K562 (cell line): ENCODE measurements around the gene DDX39A. TPM values are rescaled to one million over a fixed set of nuclear protein-coding genes. Genes with fewer than 3 reads are reported as not detected.

Source experiments
- BRD4 ChIP-seq: fragments of 200-600 bp; sonication (generic); IDR thresholded peaks from 2 replicates; pipeline ENCODE4 v1.6.1; 2017; ENCODE audit warnings: inconsistent platforms
- CBX1 ChIP-seq: sonication (generic); IDR thresholded peaks from 2 replicates; pipeline ENCODE4 v1.6.1; 2016; ENCODE audit warnings: antibody characterized with exemption, low read depth, mild to moderate bottlenecking
- CCNT2 ChIP-seq: IDR thresholded peaks from 2 replicates; pipeline ENCODE4 v1.6.1; 2011; ENCODE audit warnings: borderline replicate concordance, low read depth, mild to moderate bottlenecking, moderate library complexity, mixed read lengths, low read length; ENCODE audit not compliant: insufficient read length; ENCODE audit errors: extremely low read depth
- DNMT1 ChIP-seq: fragments of 450-650 bp; IDR thresholded peaks from 2 replicates; pipeline ENCODE4 v1.6.1; 2016; ENCODE audit warnings: antibody characterized with exemption, mild to moderate bottlenecking
- ETS1 ChIP-seq: conservative IDR thresholded peaks from 2 replicates; pipeline ENCODE4 v1.6.1; 2011; ENCODE audit warnings: low read depth, mild to moderate bottlenecking, low read length; ENCODE audit not compliant: control insufficient read depth
- GATAD2A ChIP-seq: fragments of 450-650 bp; IDR thresholded peaks from 2 replicates; pipeline ENCODE4 v1.6.1; 2017
- HNRNPK ChIP-seq: fragments of 200-400 bp; formaldehyde crosslinking; IDR thresholded peaks from one replicate; pipeline ENCODE4 v1.6.1; 2018; ENCODE audit warnings: mild to moderate bottlenecking, low read depth, low read length; ENCODE audit not compliant: poor library complexity, severe bottlenecking
- MAZ ChIP-seq, 2 experiments: fragments of 450-650 bp in 1 of 2; sonication (generic) in 1 of 2; formaldehyde crosslinking; IDR thresholded peaks in 1 of 2; conservative IDR thresholded peaks in 1 of 2; 2 replicates each; pipeline versions ENCODE4 v1.4.0 to v1.5.0; 2020; ENCODE audit warnings: mild to moderate bottlenecking in 1 of 2, missing genetic modification reagents in 1 of 2
- MEIS2 ChIP-seq: fragments of 450-650 bp; IDR thresholded peaks from 2 replicates; pipeline ENCODE4 v1.6.1; 2014; ENCODE audit warnings: mild to moderate bottlenecking; ENCODE audit not compliant: partially characterized antibody
- PCBP1 ChIP-seq: fragments of 200-400 bp; formaldehyde crosslinking; IDR thresholded peaks from 2 replicates; pipeline ENCODE4 v1.6.1; 2018; ENCODE audit warnings: mild to moderate bottlenecking, low read depth, low read length; ENCODE audit not compliant: poor library complexity, severe bottlenecking
- PCBP2 ChIP-seq: fragments of 200-400 bp; formaldehyde crosslinking; IDR thresholded peaks from 2 replicates; pipeline ENCODE4 v1.6.1; 2018; ENCODE audit warnings: low read length, low read depth, mild to moderate bottlenecking, moderate library complexity; ENCODE audit not compliant: poor library complexity, severe bottlenecking
- RB1 ChIP-seq: fragments of 450-650 bp; IDR thresholded peaks from 2 replicates; pipeline ENCODE4 v1.6.1; 2017; ENCODE audit warnings: low read depth, mild to moderate bottlenecking
- RBBP5 ChIP-seq: fragments of 200-600 bp; sonication (generic); IDR thresholded peaks from 2 replicates; pipeline ENCODE4 v1.6.1; 2012; ENCODE audit warnings: borderline replicate concordance, mild to moderate bottlenecking, low read length, control low read depth, inconsistent platforms; ENCODE audit not compliant: insufficient read depth, poor library complexity, severe bottlenecking
- RBM22 ChIP-seq: fragments of 200-400 bp; formaldehyde crosslinking; IDR thresholded peaks from 2 replicates; pipeline ENCODE4 v1.6.1; 2018; ENCODE audit warnings: low read length, low read depth; ENCODE audit not compliant: poor library complexity, severe bottlenecking
- SMC3 ChIP-seq: conservative IDR thresholded peaks from 2 replicates; pipeline ENCODE4 v1.6.1; 2011; ENCODE audit warnings: low read depth, low read length, improper control_type of control experiment; ENCODE audit not compliant: insufficient read depth
- TARDBP ChIP-seq: fragments of 450-650 bp; IDR thresholded peaks from 2 replicates; pipeline ENCODE4 v1.6.1; 2016
- YY1 ChIP-seq, 3 experiments: IDR thresholded peaks; 2 replicates each; pipeline ENCODE4 v1.6.1; 2011; ENCODE audit warnings: low read length in 2 of 3, mild to moderate bottlenecking in 2 of 3, moderate library complexity in 2 of 3, borderline replicate concordance in 1 of 3, control low read depth in 1 of 3, low read depth in 1 of 3; ENCODE audit not compliant: insufficient read depth in 3 of 3, insufficient replicate concordance in 2 of 3, control insufficient read depth in 1 of 3, insufficient read length in 1 of 3; ENCODE audit errors: extremely low read depth in 1 of 3
- ZFX ChIP-seq: sonication (generic); formaldehyde crosslinking; IDR thresholded peaks from 2 replicates; pipeline ENCODE4 v1.8.0; 2022; ENCODE audit warnings: mild to moderate bottlenecking, missing genetic modification reagents, moderate library complexity
- ZNF436 ChIP-seq: fragments of 250-450, 450-650 bp; sonication (Bioruptor Pico); formaldehyde crosslinking; IDR thresholded peaks from 2 replicates; pipeline ENCODE4 v1.7.0; 2020; ENCODE audit warnings: mild to moderate bottlenecking
- ZNF75A ChIP-seq: fragments of 450-650 bp; formaldehyde crosslinking; IDR thresholded peaks from 2 replicates; pipeline ENCODE4 v1.4.0; 2020; ENCODE audit warnings: mild to moderate bottlenecking
- ZNF766 ChIP-seq: fragments of 200-800 bp; sonication (Bioruptor generic); conservative IDR thresholded peaks from 2 replicates; pipeline ENCODE4 v1.6.1; 2016; ENCODE audit warnings: missing genetic modification characterization, missing compliant biosample characterization
- ZNF778 ChIP-seq: fragments of 450-650 bp; formaldehyde crosslinking; IDR thresholded peaks from 2 replicates; pipeline ENCODE4 v1.4.0; 2020; ENCODE audit warnings: mild to moderate bottlenecking, moderate library complexity
- polyA plus RNA-seq, 8 experiments: library from polyadenylated mRNA; depleted of rRNA in 4 of 8; stranded (reverse) in 5 of 8; unstranded in 3 of 8; fragments of >200 nt; fragmentation: Nextera tagmentation in 2 of 8; fragmentation: Illumina TruSeq in 1 of 8; extraction: Ambion mirVana in 2 of 8; extraction: Trizol in 1 of 8; gene quantifications; 2 replicates each; pipeline versions ENCODE4 v1.2.1 to v1.2.3, GENCODE V29; 2011 to 2014; ENCODE audit warnings: inconsistent platforms in 1 of 8, missing spikeins in 1 of 8
- total RNA-seq, 7 experiments: library from RNA; depleted of rRNA in 6 of 7; stranded (reverse); fragments of >200 nt in 6 of 7; fragmentation: Illumina TruSeq in 2 of 7; extraction: Trizol in 2 of 7; gene quantifications; 2 replicates each; pipeline versions ENCODE4 v1.2.1 to v1.2.3, GENCODE V29; 2011 to 2021; ENCODE audit warnings: low replicate concordance in 1 of 7
- TF ChIP-seq, protein P1 (sequence below), 2 experiments: IDR thresholded peaks; 2 replicates each; pipeline ENCODE4 v1.6.1; 2011; ENCODE audit warnings: borderline replicate concordance in 1 of 2, control low read depth in 1 of 2, low read depth in 1 of 2, low read length in 1 of 2, mild to moderate bottlenecking in 1 of 2, mixed read lengths in 1 of 2, moderate library complexity in 1 of 2; ENCODE audit not compliant: insufficient read depth in 1 of 2, insufficient read length in 1 of 2, poor library complexity in 1 of 2, severe bottlenecking in 1 of 2; ENCODE audit errors: extremely low read depth in 1 of 2
- TF ChIP-seq, protein P2 (sequence below): fragments of 250-450 bp; sonication (Bioruptor Pico); IDR thresholded peaks from 2 replicates; pipeline ENCODE4 v1.8.0; 2021; ENCODE audit warnings: moderate library complexity, mild to moderate bottlenecking, inconsistent platforms
- TF ChIP-seq, protein P3 (sequence below): fragments of 450-650 bp; formaldehyde crosslinking; IDR thresholded peaks from 2 replicates; pipeline ENCODE4 v1.4.0; 2022; ENCODE audit warnings: missing genetic modification characterization

DDX39A gene
- total and polyA plus RNA-seq, 9 of the 15 experiments (the other 6 are each of a cell fraction or from before 2014, with no cell fraction given): 90.3 to 250 (median 188) TPM

- TF ChIP-seq ZNF436 (CRISPR knock-in tag) (no peak), CBX1 (0 out of 2 replicates have a peak, but pooled peaks have one; percentile 16), PCBP1 (peak; percentile 96), MEIS2 (peak; percentile 46), YY1 (IDR thresholded peaks at IDR 0.05; ENCODE audit: borderline replicate concordance in 1 of 3, control insufficient read depth in 1 of 3, extremely low read depth in 1 of 3, insufficient read depth in 3 of 3, insufficient read length in 1 of 3, insufficient replicate concordance in 2 of 3, low read depth in 1 of 3, low read length in 2 of 3) (peak in 2 of 3 experiments; percentile 60 to 72), RB1 (peak; percentile 77), ETS1 (peak; percentile 68; the same call in 1 of the 2 replicates), ZFX (CRISPR knock-in tag) (peak; percentile 61; the same call in 1 of the 2 replicates), SMC3 (no peak), MAZ (CRISPR knock-in tag; conservative IDR thresholded peaks at IDR 0.05 in 1 of 2, IDR thresholded peaks at IDR 0.05 in 1 of 2) (peak in 1 of 2 experiments; percentile 41; a peak in 1 of 4 replicates), ZNF75A (CRISPR knock-in tag) (no peak), DNMT1 (no peak), GATAD2A (0 out of 2 replicates have a peak, but pooled peaks have one; percentile 49), ZNF778 (CRISPR knock-in tag) (no peak), TARDBP (no peak), CCNT2 (peak; percentile 63), RBM22 (peak; percentile 76), RBBP5 (no peak), BRD4 (peak; percentile 76), HNRNPK (peak; percentile 89), ZNF766 (peak; percentile 16; the same call in 1 of the 2 replicates), PCBP2 (peak; percentile 87)
- TF ChIP-seq, protein P1, sequence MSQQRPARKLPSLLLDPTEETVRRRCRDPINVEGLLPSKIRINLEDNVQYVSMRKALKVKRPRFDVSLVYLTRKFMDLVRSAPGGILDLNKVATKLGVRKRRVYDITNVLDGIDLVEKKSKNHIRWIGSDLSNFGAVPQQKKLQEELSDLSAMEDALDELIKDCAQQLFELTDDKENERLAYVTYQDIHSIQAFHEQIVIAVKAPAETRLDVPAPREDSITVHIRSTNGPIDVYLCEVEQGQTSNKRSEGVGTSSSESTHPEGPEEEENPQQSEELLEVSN (IDR thresholded peaks at IDR 0.05; ENCODE audit: borderline replicate concordance in 1 of 2, extremely low read depth in 1 of 2, insufficient read depth in 1 of 2, insufficient read length in 1 of 2, low read depth in 1 of 2, low read length in 1 of 2, poor library complexity in 1 of 2, severe bottlenecking in 1 of 2): peak in 1 of 2 experiments; percentile 58
- TF ChIP-seq, protein P2, sequence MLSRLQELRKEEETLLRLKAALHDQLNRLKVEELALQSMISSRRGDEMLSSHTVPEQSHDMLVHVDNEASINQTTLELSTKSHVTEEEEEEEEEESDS (CRISPR knock-in tag): no peak
- TF ChIP-seq, protein P3, sequence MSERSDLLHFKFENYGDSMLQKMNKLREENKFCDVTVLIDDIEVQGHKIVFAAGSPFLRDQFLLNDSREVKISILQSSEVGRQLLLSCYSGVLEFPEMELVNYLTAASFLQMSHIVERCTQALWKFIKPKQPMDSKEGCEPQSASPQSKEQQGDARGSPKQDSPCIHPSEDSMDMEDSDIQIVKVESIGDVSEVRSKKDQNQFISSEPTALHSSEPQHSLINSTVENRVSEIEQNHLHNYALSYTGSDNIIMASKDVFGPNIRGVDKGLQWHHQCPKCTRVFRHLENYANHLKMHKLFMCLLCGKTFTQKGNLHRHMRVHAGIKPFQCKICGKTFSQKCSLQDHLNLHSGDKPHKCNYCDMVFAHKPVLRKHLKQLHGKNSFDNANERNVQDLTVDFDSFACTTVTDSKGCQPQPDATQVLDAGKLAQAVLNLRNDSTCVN (CRISPR knock-in tag): no peak
These were observed 360 bp downstream of the DDX39A start (continued) for GRCh38 chr19:14418856-14419105.
